Measurements from ENCODE around the gene AFAP1L1.

The AFAP1L1 gene

DNA sequence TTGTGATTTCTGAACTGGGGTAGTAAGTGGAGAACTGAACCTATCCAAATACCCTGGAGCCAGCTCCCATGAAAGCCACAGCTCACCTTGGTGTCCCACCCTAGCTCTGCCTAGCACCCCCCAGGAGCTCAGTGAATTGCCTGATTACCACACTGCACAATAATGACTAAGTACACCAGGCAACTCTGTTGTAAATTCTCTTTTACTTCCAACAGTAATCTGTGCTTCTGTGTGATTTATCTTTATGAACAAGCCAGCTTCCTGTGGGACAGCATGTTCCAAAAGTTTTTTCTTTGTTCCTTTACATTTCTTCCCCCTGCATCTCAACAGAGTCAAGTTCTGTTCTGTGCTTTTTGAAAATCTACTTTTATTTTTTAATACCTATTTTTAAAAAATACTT is 51.6 kb downstream of the AFAP1L1 start:
- DNase-seq (ENCODE audit: low read depth, low spot score): no peak
- H3K27ac ChIP-seq: no peak overlapping the region
- no peak overlapping the region for H3K4me3 ChIP-seq
- H3K9ac ChIP-seq (ENCODE audit: insufficient read length): no peak overlapping the region
- no peaks in the 10 kb centered on the region for H3K36me3 ChIP-seq (ENCODE audit: insufficient read depth, low read length)
- TF ChIP-seq EZH2 (IDR thresholded peaks at IDR 0.05): no peak
- no peak for TF ChIP-seq FOXP2 (optimal IDR thresholded peaks at IDR 0.05; ENCODE audit: control extremely low read depth, extremely low read length, insufficient read depth)
- TF ChIP-seq POLR2AphosphoS5 (IDR thresholded peaks at IDR 0.05; ENCODE audit: borderline replicate concordance, low read depth, low read length): no peak
- H3K9me3 ChIP-seq (ENCODE audit: low read depth, low read length): no peaks in the 10 kb centered on the region

DNA sequence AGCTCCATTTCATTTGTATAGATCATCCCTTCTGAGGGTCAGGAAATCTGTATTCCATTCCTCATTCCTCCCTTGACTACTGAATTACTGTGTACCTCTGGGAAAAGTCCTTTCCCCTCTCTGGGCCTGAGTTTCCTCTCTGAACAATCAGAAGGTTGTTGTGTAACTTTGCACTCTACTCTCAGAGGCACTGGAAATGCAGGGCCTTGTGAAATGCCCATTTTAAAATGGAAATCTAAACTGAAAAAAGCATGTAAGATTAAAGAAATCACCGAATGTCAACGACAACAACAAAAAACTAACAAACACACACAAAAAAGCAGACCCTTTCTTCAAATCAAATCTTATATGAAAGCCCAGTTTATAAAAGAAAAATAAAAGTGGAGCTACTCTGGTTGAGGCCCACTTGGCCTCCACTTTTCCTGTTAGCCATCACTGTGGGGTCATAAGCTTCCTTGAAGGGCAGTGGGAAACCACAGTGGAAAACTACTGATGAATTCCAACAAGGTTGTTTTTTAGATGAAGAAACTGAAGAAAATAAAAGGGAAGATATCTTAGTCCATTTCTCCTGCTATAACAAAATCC is 52.1 kb downstream of the AFAP1L1 start:
- Histone ChIP-seq H3K9me3 (ENCODE audit: low read depth, low read length) (no peaks in the 10 kb centered on the region), H3K27ac (no peak overlapping the region), H3K9ac (ENCODE audit: insufficient read length) (no peak overlapping the region), H3K36me3 (ENCODE audit: insufficient read depth, low read length) (no peaks in the 10 kb centered on the region), H3K4me3 (no peak overlapping the region)
- no peak for TF ChIP-seq POLR2AphosphoS5 (IDR thresholded peaks at IDR 0.05; ENCODE audit: borderline replicate concordance, low read depth, low read length)
- TF ChIP-seq EZH2 (IDR thresholded peaks at IDR 0.05): no peak
- TF ChIP-seq FOXP2 (optimal IDR thresholded peaks at IDR 0.05; ENCODE audit: control extremely low read depth, extremely low read length, insufficient read depth): no peak
- DNase-seq (ENCODE audit: low read depth, low spot score): no peak

DNA sequence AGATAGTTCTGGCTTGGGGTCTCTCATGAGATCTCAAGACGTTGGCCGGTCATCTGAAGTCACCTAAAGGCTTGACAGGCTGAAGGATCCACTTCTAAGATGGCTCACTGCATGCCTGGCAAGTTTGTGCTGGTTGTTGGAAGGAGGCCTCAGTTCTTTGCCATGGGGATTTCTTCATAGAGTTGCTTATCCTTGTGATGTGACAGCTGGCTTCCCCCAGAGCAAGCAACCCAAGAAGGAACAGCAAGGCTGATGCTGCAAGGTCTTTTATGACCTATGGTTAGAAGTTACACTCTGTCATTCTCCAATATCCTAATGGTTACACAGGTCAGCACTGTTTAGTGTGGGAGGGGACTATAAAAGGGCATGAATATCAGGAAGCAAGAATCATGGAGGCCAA is 53.0 kb downstream of the AFAP1L1 start:
- DNase-seq (ENCODE audit: low read depth, low spot score): no peak
- H3K27ac ChIP-seq: no peak overlapping the region
- TF ChIP-seq FOXP2 (optimal IDR thresholded peaks at IDR 0.05; ENCODE audit: control extremely low read depth, extremely low read length, insufficient read depth): no peak
- TF ChIP-seq POLR2AphosphoS5 (IDR thresholded peaks at IDR 0.05; ENCODE audit: borderline replicate concordance, low read depth, low read length): no peak
- no peak for TF ChIP-seq EZH2 (IDR thresholded peaks at IDR 0.05)
- no peaks in the 10 kb centered on the region for H3K9me3 ChIP-seq (ENCODE audit: low read depth, low read length)
- H3K4me3 ChIP-seq: no peak overlapping the region
- no peak overlapping the region for H3K9ac ChIP-seq (ENCODE audit: insufficient read length)
- H3K36me3 ChIP-seq (ENCODE audit: insufficient read depth, low read length): no peaks in the 10 kb centered on the region

DNA sequence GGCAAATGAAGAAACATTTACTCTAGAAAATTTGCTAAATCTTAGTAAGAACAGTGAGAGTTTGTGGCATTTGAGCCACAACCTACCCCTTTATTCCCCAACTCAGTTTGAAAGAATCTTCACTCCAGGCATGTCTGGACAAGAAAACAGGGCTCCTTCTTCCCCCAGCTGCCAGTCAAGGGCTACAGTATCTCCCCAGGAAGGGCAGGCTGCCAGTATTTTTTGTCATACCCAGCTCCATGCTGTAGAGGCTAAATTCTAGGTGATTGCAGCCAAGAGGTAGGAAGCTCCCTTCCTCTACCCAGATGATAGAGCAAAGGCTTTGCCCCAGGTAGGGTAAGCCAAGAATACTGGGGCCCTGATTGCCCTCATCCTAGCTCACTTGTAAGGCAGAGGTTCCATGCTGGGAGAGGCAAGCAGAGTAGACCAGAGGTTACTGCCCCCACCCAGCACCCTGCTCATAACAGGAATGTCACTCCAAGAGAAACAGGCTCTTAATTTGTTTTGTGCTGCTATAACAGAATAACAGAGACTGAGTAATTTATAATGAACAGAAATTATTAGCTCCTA is 53.6 kb downstream of the AFAP1L1 start:
- DNase-seq (ENCODE audit: low read depth, low spot score): no peak
- Histone ChIP-seq H3K27ac (no peak overlapping the region), H3K9ac (ENCODE audit: insufficient read length) (no peak overlapping the region), H3K36me3 (ENCODE audit: insufficient read depth, low read length) (no peaks in the 10 kb centered on the region), H3K4me3 (no peak overlapping the region), H3K9me3 (ENCODE audit: low read depth, low read length) (no peaks in the 10 kb centered on the region)
- TF ChIP-seq POLR2AphosphoS5 (IDR thresholded peaks at IDR 0.05; ENCODE audit: borderline replicate concordance, low read depth, low read length): no peak
- TF ChIP-seq EZH2 (IDR thresholded peaks at IDR 0.05): no peak
- TF ChIP-seq FOXP2 (optimal IDR thresholded peaks at IDR 0.05; ENCODE audit: control extremely low read depth, extremely low read length, insufficient read depth): no peak

DNA sequence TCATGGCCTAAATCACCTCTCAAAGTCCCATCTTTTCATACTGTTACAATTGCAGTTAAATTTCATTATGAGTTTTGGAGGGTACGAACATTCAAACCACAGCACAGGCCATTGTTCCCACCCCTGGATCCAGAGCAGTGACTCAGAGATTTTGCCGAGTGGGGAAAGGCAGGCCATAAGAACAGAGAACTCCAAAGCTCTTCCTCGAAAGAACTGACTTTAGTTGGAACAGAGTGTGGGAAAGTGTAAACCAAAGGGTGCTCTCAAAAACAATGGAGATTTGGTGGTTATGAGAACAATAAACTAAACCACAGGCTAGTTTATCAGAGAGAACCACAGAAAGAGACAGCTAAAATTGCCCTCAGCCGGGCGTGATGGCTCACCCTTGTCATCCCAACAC is 54.2 kb downstream of the AFAP1L1 start:
- TF ChIP-seq POLR2AphosphoS5 (IDR thresholded peaks at IDR 0.05; ENCODE audit: borderline replicate concordance, low read depth, low read length) (no peak), EZH2 (IDR thresholded peaks at IDR 0.05) (no peak), FOXP2 (optimal IDR thresholded peaks at IDR 0.05; ENCODE audit: control extremely low read depth, extremely low read length, insufficient read depth) (no peak)
- DNase-seq (ENCODE audit: low read depth, low spot score): no peak
- H3K27ac ChIP-seq: no peak overlapping the region

DNA sequence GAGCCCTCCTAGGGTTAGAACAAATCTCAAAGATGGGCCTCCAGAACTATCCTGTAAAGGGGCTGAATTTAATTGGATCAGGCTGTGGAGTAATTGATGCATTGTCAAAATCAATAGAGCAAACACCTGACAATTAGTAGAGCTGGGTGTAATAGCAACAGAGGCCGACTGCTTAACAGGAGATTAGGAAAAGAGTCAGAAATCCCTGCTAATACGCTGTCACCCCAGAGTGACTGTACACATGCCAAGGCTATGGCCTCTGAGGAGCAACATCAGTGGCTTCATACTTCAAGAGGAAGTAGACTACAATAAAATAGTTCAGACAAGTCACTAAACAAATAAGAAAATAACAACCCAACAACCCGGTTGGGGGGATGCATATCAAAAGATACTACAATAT is 55.0 kb downstream of the AFAP1L1 start:
- no peak for TF ChIP-seq FOXP2 (optimal IDR thresholded peaks at IDR 0.05; ENCODE audit: control extremely low read depth, extremely low read length, insufficient read depth)
- no peak for TF ChIP-seq POLR2AphosphoS5 (IDR thresholded peaks at IDR 0.05; ENCODE audit: borderline replicate concordance, low read depth, low read length)
- no peak for TF ChIP-seq EZH2 (IDR thresholded peaks at IDR 0.05)
- Histone ChIP-seq H3K9ac (ENCODE audit: insufficient read length) (no peak overlapping the region), H3K36me3 (ENCODE audit: insufficient read depth, low read length) (no peaks in the 10 kb centered on the region), H3K9me3 (ENCODE audit: low read depth, low read length) (no peaks in the 10 kb centered on the region), H3K4me3 (no peak overlapping the region), H3K27ac (no peak overlapping the region)
- DNase-seq (ENCODE audit: low read depth, low spot score): no peak

More for the DNA sequence above, 54.2 kb downstream of the AFAP1L1 start:
- no peaks in the 10 kb centered on the region for H3K9me3 ChIP-seq (ENCODE audit: low read depth, low read length)
- no peak overlapping the region for H3K9ac ChIP-seq (ENCODE audit: insufficient read length)
- H3K4me3 ChIP-seq: no peak overlapping the region
- H3K36me3 ChIP-seq (ENCODE audit: insufficient read depth, low read length): no peaks in the 10 kb centered on the region

DNA sequence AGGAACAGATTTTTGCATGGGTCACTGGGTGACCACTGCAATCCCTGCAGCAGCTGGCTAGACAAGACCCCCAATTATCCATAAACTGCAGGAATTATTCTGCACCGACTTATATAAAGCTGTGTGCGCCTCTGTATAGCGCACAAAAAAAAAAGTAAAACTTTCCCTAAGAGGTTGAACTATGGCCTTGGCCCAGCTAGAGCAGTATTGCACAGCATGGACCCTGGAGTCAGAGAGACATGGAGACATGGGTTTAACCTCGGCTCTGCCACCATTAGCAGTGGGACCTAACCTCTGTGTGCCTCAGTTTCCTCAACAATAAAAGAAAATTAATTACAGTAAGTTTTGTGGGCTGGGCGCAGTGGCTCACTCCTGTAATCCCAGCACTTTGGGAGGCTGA is 56.5 kb downstream of the AFAP1L1 start:
- no peak overlapping the region for H3K27ac ChIP-seq
- DNase-seq (ENCODE audit: low read depth, low spot score): no peak
- no peak for TF ChIP-seq FOXP2 (optimal IDR thresholded peaks at IDR 0.05; ENCODE audit: control extremely low read depth, extremely low read length, insufficient read depth)
- TF ChIP-seq EZH2 (IDR thresholded peaks at IDR 0.05): no peak
- no peak for TF ChIP-seq POLR2AphosphoS5 (IDR thresholded peaks at IDR 0.05; ENCODE audit: borderline replicate concordance, low read depth, low read length)
- no peak overlapping the region for H3K4me3 ChIP-seq
- H3K36me3 ChIP-seq (ENCODE audit: insufficient read depth, low read length): no peaks in the 10 kb centered on the region
- H3K9me3 ChIP-seq (ENCODE audit: low read depth, low read length): no peaks in the 10 kb centered on the region
- H3K9ac ChIP-seq (ENCODE audit: insufficient read length): no peak overlapping the region

DNA sequence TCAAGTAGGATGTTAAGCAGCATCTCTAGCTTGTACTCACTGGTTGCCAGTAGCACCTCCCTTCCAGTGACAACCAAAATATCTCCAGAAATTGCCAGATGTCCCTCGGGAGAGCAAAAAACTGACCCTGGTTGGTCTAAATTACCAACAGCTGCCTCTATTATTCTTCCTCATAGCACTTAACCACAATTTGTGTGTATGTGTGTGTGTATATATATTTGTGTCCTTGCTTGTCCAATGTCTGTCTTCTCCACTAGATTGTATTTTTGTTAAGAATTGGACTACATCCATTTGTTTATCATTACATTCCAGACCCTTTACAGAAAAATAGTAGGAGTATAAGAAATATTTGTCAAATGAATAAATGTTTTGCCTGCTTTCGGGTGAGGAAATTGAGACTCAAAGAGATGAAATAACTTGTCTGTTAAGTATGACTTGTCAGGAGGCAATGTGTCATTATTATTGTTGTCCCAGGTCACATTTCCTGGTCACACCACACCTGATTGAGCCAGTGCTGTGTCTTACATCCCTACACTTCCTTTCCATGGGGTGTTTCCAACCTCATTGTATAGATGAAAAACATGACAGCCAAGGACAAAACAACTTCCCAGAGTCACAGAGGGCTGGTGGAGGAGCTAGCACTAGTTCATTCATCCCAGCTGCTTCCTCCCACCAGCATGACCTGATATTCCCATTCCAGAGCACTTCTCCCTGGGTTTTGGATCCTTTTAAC is 62.2 kb downstream of the AFAP1L1 start:
- TF ChIP-seq FOXP2 (optimal IDR thresholded peaks at IDR 0.05; ENCODE audit: control extremely low read depth, extremely low read length, insufficient read depth): no peak
- no peak for TF ChIP-seq POLR2AphosphoS5 (IDR thresholded peaks at IDR 0.05; ENCODE audit: borderline replicate concordance, low read depth, low read length)
- no peak for TF ChIP-seq EZH2 (IDR thresholded peaks at IDR 0.05)
- H3K9ac ChIP-seq (ENCODE audit: insufficient read length): no peak overlapping the region
- H3K27ac ChIP-seq: no peak overlapping the region
- H3K4me3 ChIP-seq: no peak overlapping the region
- DNase-seq (ENCODE audit: low read depth, low spot score): no peak
- no peaks in the 10 kb centered on the region for H3K36me3 ChIP-seq (ENCODE audit: insufficient read depth, low read length)
- no peaks in the 10 kb centered on the region for H3K9me3 ChIP-seq (ENCODE audit: low read depth, low read length)
